ENCODE results near the gene TOMM20. TPM values are rescaled to one million over a fixed set of nuclear protein-coding genes. Genes with fewer than 3 reads are reported as not detected.
"Not testable (repeated sequence)": the region's sequence is repeated elsewhere in the genome, so short reads cannot be mapped to it uniquely, and the experiment has no call there.

Gene TOMM20
- polyA plus RNA-seq, 1 experiment = 94.0 TPM

- Histone ChIP-seq H3K27ac (ENCODE audit: low read depth, low read length) (no peak overlapping the region), H3K27me3 (ENCODE audit: control insufficient read depth, insufficient read depth, low read length) (no peaks in the 10 kb centered on the region), H3K9me3 (ENCODE audit: control insufficient read depth, insufficient read depth, low read length) (no peaks in the 10 kb centered on the region), H3K4me3 (ENCODE audit: low read depth, low read length) (no peak overlapping the region)
- DNase-seq (ENCODE audit: low read depth, low spot score) = no peak
- ChIA-PET CTCF (interaction anchor here (1.5 kb wide), 1 partner anchor 599 kb away, joined by 5 read pairs; no protein-coding TSS in a partner anchor), POLR2A (no interaction called here)
- TF ChIP-seq CTCF (IDR thresholded peaks at IDR 0.05; ENCODE audit: low read depth, low read length) = no peak
These were observed 30.1 kb downstream of the TOMM20 start for GRCh38 chr1:235098547-235098946.

- not testable (repeated sequence) for H3K27me3 ChIP-seq (ENCODE audit: control insufficient read depth, insufficient read depth, low read length); H3K27ac ChIP-seq (ENCODE audit: low read depth, low read length); DNase-seq (ENCODE audit: low read depth, low spot score); H3K9me3 ChIP-seq (ENCODE audit: control insufficient read depth, insufficient read depth, low read length); H3K4me3 ChIP-seq (ENCODE audit: low read depth, low read length)
- ChIA-PET CTCF (interaction anchor here (0.6 to 1.5 kb wide), 2 partner anchors 120 to 598 kb away, joined by 3 to 5 read pairs; no protein-coding TSS in a partner anchor), POLR2A (interaction anchor here (1.0 kb wide), 1 partner anchor 611 kb away, joined by 3 read pairs; no protein-coding TSS in a partner anchor)
These were observed 31.1 kb downstream of the TOMM20 start for GRCh38 chr1:235097501-235097900.

GRCh38 chr1:235095938-235096562 is 32.6 kb downstream of the TOMM20 start:
- Histone ChIP-seq H3K4me3 (ENCODE audit: low read depth, low read length) (no peak overlapping the region), H3K9me3 (ENCODE audit: control insufficient read depth, insufficient read depth, low read length) (no peaks in the 10 kb centered on the region), H3K27me3 (ENCODE audit: control insufficient read depth, insufficient read depth, low read length) (no peaks in the 10 kb centered on the region), H3K27ac (ENCODE audit: low read depth, low read length) (no peak overlapping the region)
- ChIA-PET CTCF (interaction anchor here (0.5 to 1.9 kb wide), 6 partner anchors 9 to 600 kb away, joined by 3 to 14 read pairs (median 4); no protein-coding TSS in a partner anchor), POLR2A (interaction anchor here (0.6 kb wide), 1 partner anchor 474 kb away, joined by 3 read pairs; no protein-coding TSS in a partner anchor)
- DNase-seq (ENCODE audit: low read depth, low spot score) = no peak
- TF ChIP-seq CTCF (IDR thresholded peaks at IDR 0.05; ENCODE audit: low read depth, low read length) = no peak

GRCh38 chr1:235093696-235094592 is 34.7 kb downstream of the TOMM20 start:
- TF ChIP-seq CTCF (IDR thresholded peaks at IDR 0.05; ENCODE audit: low read depth, low read length) = peak; percentile 94
- no peak overlapping the region for H3K27ac ChIP-seq (ENCODE audit: low read depth, low read length)
- DNase-seq (ENCODE audit: low read depth, low spot score) = no peak
- H3K27me3 ChIP-seq (ENCODE audit: control insufficient read depth, insufficient read depth, low read length) = no peaks in the 10 kb centered on the region
- ChIA-PET POLR2A (interaction anchor here (0.7 kb wide), 1 partner anchor 595 kb away, joined by 3 read pairs; no protein-coding TSS in a partner anchor), CTCF (interaction anchor here (0.6 to 3.0 kb wide), 30 partner anchors 9 to 616 kb away, joined by 3 to 19 read pairs (median 4); no protein-coding TSS in a partner anchor)
- no peak overlapping the region for H3K4me3 ChIP-seq (ENCODE audit: low read depth, low read length)
- no peaks in the 10 kb centered on the region for H3K9me3 ChIP-seq (ENCODE audit: control insufficient read depth, insufficient read depth, low read length)

- Histone ChIP-seq H3K9me3 (ENCODE audit: control insufficient read depth, insufficient read depth, low read length) (no peaks in the 10 kb centered on the region), H3K4me3 (ENCODE audit: low read depth, low read length) (no peak overlapping the region), H3K27me3 (ENCODE audit: control insufficient read depth, insufficient read depth, low read length) (no peaks in the 10 kb centered on the region), H3K27ac (ENCODE audit: low read depth, low read length) (no peak overlapping the region)
- ChIA-PET POLR2A (interaction anchor here (0.7 kb wide), 1 partner anchor 594 kb away, joined by 3 read pairs; no protein-coding TSS in a partner anchor), CTCF (interaction anchor here (0.6 to 3.0 kb wide), 29 partner anchors 10 to 615 kb away, joined by 3 to 19 read pairs (median 4); no protein-coding TSS in a partner anchor)
- DNase-seq (ENCODE audit: low read depth, low spot score) = no peak
- peak; percentile 40 for TF ChIP-seq CTCF (IDR thresholded peaks at IDR 0.05; ENCODE audit: low read depth, low read length)
These were observed 35.5 kb downstream of the TOMM20 start for GRCh38 chr1:235093013-235093695.

- H3K27me3 ChIP-seq (ENCODE audit: control insufficient read depth, insufficient read depth, low read length); H3K9me3 ChIP-seq (ENCODE audit: control insufficient read depth, insufficient read depth, low read length); H3K4me3 ChIP-seq (ENCODE audit: low read depth, low read length); H3K27ac ChIP-seq (ENCODE audit: low read depth, low read length); DNase-seq (ENCODE audit: low read depth, low spot score): not testable (repeated sequence)
- CTCF ChIA-PET = interaction anchor here (0.7 to 3.0 kb wide), 5 partner anchors 127 to 593 kb away, joined by 3 to 19 read pairs (median 5); partner anchors contain the start of gene B3GALNT2
- POLR2A ChIA-PET = interaction anchor here (0.6 kb wide), 1 partner anchor 602 kb away, joined by 6 read pairs; no protein-coding TSS in a partner anchor
These were observed 36.2 kb downstream of the TOMM20 start for GRCh38 chr1:235092415-235092814.

GRCh38 chr1:235092045-235092406 is 36.6 kb downstream of the TOMM20 start:
- DNase-seq (ENCODE audit: low read depth, low spot score); H3K27me3 ChIP-seq (ENCODE audit: control insufficient read depth, insufficient read depth, low read length); H3K4me3 ChIP-seq (ENCODE audit: low read depth, low read length); H3K27ac ChIP-seq (ENCODE audit: low read depth, low read length); H3K9me3 ChIP-seq (ENCODE audit: control insufficient read depth, insufficient read depth, low read length): not testable (repeated sequence)
- ChIA-PET POLR2A (interaction anchor here (0.6 kb wide), 1 partner anchor 602 kb away, joined by 6 read pairs; no protein-coding TSS in a partner anchor), CTCF (interaction anchor here (0.7 to 3.0 kb wide), 4 partner anchors 127 to 593 kb away, joined by 3 to 19 read pairs (median 8); partner anchors contain the start of gene B3GALNT2)
